GM21447 (cell line): ENCODE measurements around the gene CLEC7A.

Experiments used
- ATAC-seq: cut with Tn5 transposase; IDR thresholded peaks from one replicate; pipeline ENCODE4 v1.9.1; 2021; ENCODE audit not compliant: unreplicated experiment

CLEC7A gene

DNA sequence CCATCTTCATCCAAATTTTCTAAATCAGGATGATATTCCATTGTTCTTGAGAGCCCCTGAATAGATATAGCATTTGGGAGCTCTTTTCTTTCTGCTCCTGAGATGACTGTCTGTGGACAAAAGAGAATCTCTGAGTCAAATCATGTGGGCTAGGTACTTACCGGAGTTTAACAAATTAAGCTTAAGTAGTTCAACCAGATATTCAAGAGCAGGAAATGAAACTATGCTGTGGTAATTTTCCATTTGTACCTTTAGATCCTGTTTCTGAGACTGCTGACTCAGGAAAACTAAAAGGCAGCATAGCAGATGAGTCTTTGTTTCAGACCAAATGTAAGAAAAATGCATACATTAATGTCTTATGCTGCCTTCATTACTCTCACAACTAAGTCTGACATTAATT lies at the start of gene CLEC7A:
CLEC7A (minus strand) TSS at position 158 of the 400 bp plus-strand sequence; CDS start at position 41, 117 bp downstream.
- peak; percentile 88 for ATAC-seq

DNA sequence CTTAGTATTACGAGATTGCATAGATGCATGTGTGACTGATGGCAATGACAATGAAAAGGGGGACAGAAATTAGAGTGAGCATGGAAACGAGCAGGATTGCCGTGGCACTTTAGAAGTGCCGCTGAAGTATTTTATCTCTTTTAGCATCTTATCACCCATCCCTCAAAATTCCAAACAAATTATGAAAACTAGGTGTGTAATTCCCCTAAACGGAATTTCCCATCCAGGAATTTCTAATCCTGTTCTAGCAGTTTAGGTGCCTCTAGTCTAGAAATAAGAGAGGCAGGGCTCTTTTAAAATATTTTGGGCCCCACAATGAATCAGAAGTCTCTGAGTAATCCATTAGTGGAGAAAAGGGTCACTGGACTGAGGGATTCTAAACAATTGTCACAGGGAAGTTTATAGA lies 49.8 kb upstream of the CLEC7A start:
- no peak for ATAC-seq

GRCh38 chr12:10178821-10179220 lies 48.8 kb upstream of the CLEC7A start, which contains the start of gene TMEM52B:
TSS of gene TMEM52B (plus strand) at chr12:10179032. CDS start at chr12:10179575, 543 bp downstream.
- no peak for ATAC-seq

GRCh38 chr12:10175846-10176636 lies 46.0 kb upstream of the CLEC7A start:
- ATAC-seq, result no peak

GRCh38 chr12:10174986-10175614 lies 45.1 kb upstream of the CLEC7A start:
- ATAC-seq, result no peak

DNA sequence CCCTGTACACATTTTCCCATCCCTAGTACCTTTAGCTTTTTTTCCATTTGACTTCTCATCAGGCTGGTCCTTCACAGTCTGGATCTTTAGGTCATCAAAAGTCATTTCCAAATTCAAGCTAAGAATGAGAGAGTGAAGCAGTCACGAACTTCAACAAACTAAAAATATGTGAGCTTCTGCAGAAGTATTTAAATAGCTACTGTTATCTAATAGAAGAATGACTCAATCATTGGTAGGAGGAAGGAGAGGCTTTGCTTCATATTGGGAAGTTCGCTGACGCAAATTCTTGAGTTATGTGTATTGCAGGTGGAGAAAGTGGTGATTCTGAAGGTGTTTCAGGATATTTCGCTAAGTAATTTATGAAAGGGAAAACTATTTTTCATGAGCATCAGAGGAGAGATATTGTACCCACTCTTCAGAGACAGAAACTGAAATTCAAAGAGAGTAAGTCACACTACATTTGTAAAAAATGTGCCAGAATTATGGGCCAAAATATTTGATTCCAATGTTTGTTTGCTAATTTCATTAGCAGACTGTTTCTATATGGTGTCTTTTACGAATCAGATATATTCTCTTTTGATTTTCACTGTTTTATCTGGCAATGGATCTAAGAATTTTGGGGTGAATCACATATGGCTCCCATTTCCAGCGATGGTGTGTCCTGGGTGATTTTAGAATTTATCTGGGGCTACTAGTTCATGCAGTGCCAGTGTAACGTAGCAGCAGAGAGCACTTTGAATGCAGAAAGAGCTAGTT lies 42.2 kb upstream of the CLEC7A start, which contains the start of gene OLR1:
OLR1 (minus strand) TSS at position 160 of the 756 bp plus-strand sequence; CDS start at position 105, 55 bp downstream.
- no peak for ATAC-seq

GRCh38 chr12:10170216-10170615 lies 40.2 kb upstream of the CLEC7A start:
- no peak for ATAC-seq

GRCh38 chr12:10169104-10169503 lies 39.1 kb upstream of the CLEC7A start:
- no peak for ATAC-seq

DNA sequence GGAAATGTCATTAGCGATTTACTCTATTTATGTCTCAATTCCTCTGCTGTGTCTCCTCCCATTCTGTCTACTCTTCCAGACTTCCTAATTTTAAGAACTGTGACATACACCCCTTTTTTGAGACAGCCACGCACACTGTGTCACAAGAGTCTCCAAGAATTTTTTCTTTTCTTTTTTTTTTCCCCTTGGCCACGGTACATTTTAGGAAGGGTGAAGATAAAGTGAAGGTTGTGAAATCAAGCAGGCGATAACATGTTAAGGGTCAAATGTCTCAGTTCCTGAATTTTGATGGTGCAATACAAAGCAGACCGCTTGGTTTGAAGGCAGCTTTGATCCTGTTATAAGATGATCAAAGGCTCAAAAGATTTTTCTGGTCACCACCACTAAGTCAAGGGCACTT lies 37.6 kb upstream of the CLEC7A start:
- no peak for ATAC-seq

DNA sequence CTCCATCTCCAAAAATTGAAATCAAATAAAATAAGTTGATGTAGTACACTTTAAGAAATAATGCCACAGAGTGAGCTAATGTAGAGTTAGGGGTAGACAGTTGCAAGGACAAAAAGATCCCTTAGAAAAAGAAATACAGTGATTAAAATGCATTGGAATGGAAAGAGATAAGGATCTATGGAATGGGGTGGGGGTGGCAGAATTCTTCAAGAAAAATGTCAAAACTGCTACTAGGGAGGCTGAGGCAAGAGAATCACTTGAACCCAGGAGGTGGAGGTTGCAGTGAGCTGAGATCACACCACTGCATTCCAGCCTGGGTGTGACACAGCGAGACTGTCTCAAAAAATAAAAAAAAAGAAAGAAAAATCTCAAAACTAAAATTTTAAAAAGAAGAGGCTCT lies 35.4 kb upstream of the CLEC7A start:
- no peak for ATAC-seq

- ATAC-seq, result no peak
Measured at GRCh38 chr12:10163084-10163483, 33.1 kb upstream of the CLEC7A start.

DNA sequence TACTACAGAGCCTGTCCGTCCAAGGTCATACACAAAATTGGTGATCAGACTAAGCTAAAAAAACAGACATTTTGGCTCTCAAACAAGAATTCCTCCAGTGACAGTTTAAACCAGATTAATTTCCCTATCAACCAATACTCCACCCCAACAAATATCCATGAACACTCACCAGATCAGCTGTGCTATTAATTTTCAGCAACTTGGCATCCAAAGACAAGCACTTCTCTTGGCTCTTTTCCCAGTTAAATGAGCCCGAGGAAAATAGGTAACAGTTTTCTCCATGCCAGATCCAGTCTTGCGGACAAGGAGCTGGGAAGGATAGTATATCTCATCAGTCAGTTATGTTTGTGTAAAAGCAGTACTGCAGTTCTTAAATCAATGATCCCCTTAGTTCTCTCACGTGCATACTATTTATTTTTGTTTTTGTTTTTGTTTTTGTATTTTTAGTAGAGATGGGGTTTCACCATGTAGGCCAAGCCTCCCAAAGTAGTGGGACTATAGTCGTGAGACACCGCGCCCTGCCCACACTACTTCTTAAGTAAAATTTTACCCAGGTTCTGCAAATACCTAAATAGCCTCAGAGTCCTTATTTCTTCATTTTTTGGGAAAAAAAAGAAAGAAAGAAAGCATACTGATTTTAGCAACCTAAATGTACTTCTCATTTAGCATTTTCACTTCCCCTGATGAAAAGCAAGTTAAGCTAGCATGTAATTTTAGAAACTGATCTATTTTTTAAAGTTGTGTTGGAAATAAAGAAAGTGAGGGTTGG lies 30.8 kb upstream of the CLEC7A start:
- ATAC-seq, result no peak

GRCh38 chr12:10159280-10159679 lies 29.3 kb upstream of the CLEC7A start:
- ATAC-seq, result no peak

- no peak for ATAC-seq
Measured at GRCh38 chr12:10158406-10158805, 28.4 kb upstream of the CLEC7A start.

DNA sequence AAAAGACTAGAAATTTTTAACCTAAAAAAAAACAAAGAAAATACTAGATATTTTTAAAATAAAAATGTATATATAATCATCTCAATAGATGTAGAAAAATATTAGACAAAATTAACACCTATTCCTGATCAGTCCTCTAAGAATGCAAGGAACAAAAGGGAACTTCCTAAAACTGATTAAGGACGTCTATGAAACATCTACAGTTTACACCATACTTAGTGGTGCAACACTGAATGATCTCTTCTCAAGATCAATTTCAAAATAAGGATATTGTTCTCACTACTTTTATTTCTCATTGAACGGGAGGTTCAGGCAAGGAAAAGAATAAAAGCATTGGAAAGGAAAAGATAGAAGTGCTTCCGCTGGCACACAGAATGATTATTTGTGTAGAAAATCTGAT lies 26.0 kb upstream of the CLEC7A start:
- ATAC-seq, result no peak

GRCh38 chr12:10154145-10154496 lies 24.1 kb upstream of the CLEC7A start:
- no peak for ATAC-seq

- no peak for ATAC-seq
Measured at GRCh38 chr12:10153271-10154144, 23.5 kb upstream of the CLEC7A start.

DNA sequence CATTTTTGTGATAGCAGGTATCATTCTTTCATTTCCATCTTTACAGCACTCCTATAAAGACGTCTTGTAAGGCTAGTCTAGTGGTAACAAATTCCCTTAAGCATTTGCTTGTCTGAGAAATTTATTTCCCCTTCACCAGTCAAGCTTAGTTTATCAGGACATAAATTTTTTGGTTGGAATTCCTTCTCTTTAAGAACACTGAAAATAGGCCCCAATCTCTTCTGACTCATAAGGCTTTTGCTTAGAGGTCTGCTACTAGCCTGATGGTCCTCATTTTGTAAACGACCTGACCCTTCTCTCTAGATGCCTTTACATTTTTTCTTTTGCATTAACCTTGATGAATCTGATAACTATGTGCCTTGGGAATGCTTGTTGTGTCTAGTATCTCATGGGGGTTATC lies 21.6 kb upstream of the CLEC7A start:
- ATAC-seq, result no peak

GRCh38 chr12:10147714-10148403 lies 17.9 kb upstream of the CLEC7A start:
- peak; percentile 73 for ATAC-seq
